Parathyroid adenoma (tissue), 2 donors: ENCODE results near the gene TIAM2.

Source experiments
- H2AFZ ChIP-seq: fragments of 300-600 bp; sonication (generic); one replicate; pipeline ENCODE4 v1.7.0; 2017; ENCODE audit warnings: antibody characterized with exemption, mild to moderate bottlenecking
- H3K27ac ChIP-seq: fragments of 300-600 bp; sonication (generic); one replicate; pipeline ENCODE4 v1.7.0; 2017
- H3K27me3 ChIP-seq: fragments of 300-600 bp; sonication (generic); one replicate; pipeline ENCODE4 v1.7.0; 2017; ENCODE audit warnings: low read length; ENCODE audit not compliant: control insufficient read depth, insufficient read depth
- H3K36me3 ChIP-seq: fragments of 300-600 bp; sonication (generic); one replicate; pipeline ENCODE4 v1.7.0; 2017; ENCODE audit warnings: low read length; ENCODE audit not compliant: control insufficient read depth, insufficient read depth
- H3K4me1 ChIP-seq: fragments of 300-600 bp; sonication (generic); one replicate; pipeline ENCODE4 v1.7.0; 2017; ENCODE audit warnings: control low read depth
- H3K4me2 ChIP-seq: fragments of 300-600 bp; sonication (generic); one replicate; pipeline ENCODE4 v1.7.0; 2017; ENCODE audit warnings: low read length
- H3K4me3 ChIP-seq: fragments of 300-600 bp; sonication (generic); one replicate; pipeline ENCODE4 v1.7.0; 2017; ENCODE audit warnings: low read depth, low read length
- H3K79me2 ChIP-seq: fragments of 300-600 bp; sonication (generic); one replicate; pipeline ENCODE4 v1.7.0; 2017; ENCODE audit warnings: control low read depth
- H3K9ac ChIP-seq: fragments of 300-600 bp; sonication (generic); one replicate; pipeline ENCODE4 v1.7.0; 2017; ENCODE audit warnings: mild to moderate bottlenecking
- H3K9me3 ChIP-seq: fragments of 300-600 bp; sonication (generic); one replicate; pipeline ENCODE4 v1.7.0; 2017; ENCODE audit warnings: low read length; ENCODE audit not compliant: control insufficient read depth
- CTCF ChIP-seq: fragments of 300-600 bp; sonication (generic); IDR thresholded peaks from one replicate; pipeline ENCODE4 v1.7.0; 2017; ENCODE audit warnings: antibody characterized with exemption, mild to moderate bottlenecking
- donor health status: primary hyperparathyroidism.

The TIAM2 gene

GRCh38 chr6:155067956-155068615 is 73.0 kb downstream of the TIAM2 start:
- Histone ChIP-seq H3K4me1 (no peaks in the 10 kb centered on the region), H3K79me2 (no peaks in the 10 kb centered on the region), H3K36me3 (no peaks in the 10 kb centered on the region), H3K4me2 (no peak overlapping the region), H3K9me3 (no peaks in the 10 kb centered on the region), H3K4me3 (no peak overlapping the region), H3K27ac (no peak overlapping the region), H3K9ac (no peak overlapping the region), H2AFZ (no peak overlapping the region), H3K27me3 (no peaks in the 10 kb centered on the region)
- no peak for TF ChIP-seq CTCF

- H3K27me3 ChIP-seq: no peaks in the 10 kb centered on the region
- no peak for TF ChIP-seq CTCF
- no peaks in the 10 kb centered on the region for H3K4me1 ChIP-seq
- no peaks in the 10 kb centered on the region for H3K79me2 ChIP-seq
- no peaks in the 10 kb centered on the region for H3K9me3 ChIP-seq
- no peak overlapping the region for H3K4me2 ChIP-seq
- no peak overlapping the region for H3K27ac ChIP-seq
- no peaks in the 10 kb centered on the region for H3K36me3 ChIP-seq
- no peak overlapping the region for H2AFZ ChIP-seq
- H3K9ac ChIP-seq: no peak overlapping the region
- H3K4me3 ChIP-seq: no peak overlapping the region
These were observed 74.4 kb downstream of the TIAM2 start for GRCh38 chr6:155069543-155069942.

GRCh38 chr6:155075930-155076695 is 81.0 kb downstream of the TIAM2 start:
- Histone ChIP-seq H3K27ac (no peak overlapping the region), H3K79me2 (no peaks in the 10 kb centered on the region), H3K9me3 (no peaks in the 10 kb centered on the region), H3K4me3 (no peak overlapping the region), H3K4me2 (no peak overlapping the region), H3K36me3 (no peaks in the 10 kb centered on the region), H2AFZ (no peak overlapping the region), H3K4me1 (no peaks in the 10 kb centered on the region), H3K27me3 (no peaks in the 10 kb centered on the region), H3K9ac (no peak overlapping the region)
- TF ChIP-seq CTCF: no peak

GRCh38 chr6:155077331-155077730 is 82.2 kb downstream of the TIAM2 start:
- no peaks in the 10 kb centered on the region for H3K9me3 ChIP-seq
- no peaks in the 10 kb centered on the region for H3K79me2 ChIP-seq
- H3K27me3 ChIP-seq: no peaks in the 10 kb centered on the region
- H3K4me1 ChIP-seq: no peaks in the 10 kb centered on the region
- H3K9ac ChIP-seq: no peak overlapping the region
- H3K36me3 ChIP-seq: no peaks in the 10 kb centered on the region
- H2AFZ ChIP-seq: no peak overlapping the region
- no peak overlapping the region for H3K4me2 ChIP-seq
- no peak overlapping the region for H3K27ac ChIP-seq
- no peak for TF ChIP-seq CTCF
- no peak overlapping the region for H3K4me3 ChIP-seq
